PC-9 (cell line): ENCODE results near the gene FNDC3B.
"Not testable (repeated sequence)": the region's sequence is repeated elsewhere in the genome, so short reads cannot be mapped to it uniquely, and the experiment has no call there.

ENCODE experiments used
- EZH2 ChIP-seq: fragments of 200-600 bp; sonication (generic); IDR thresholded peaks from 2 replicates; pipeline ENCODE4 v1.8.0; 2017; ENCODE audit warnings: antibody characterized with exemption, low read depth
- TF ChIP-seq, protein P1 (sequence below): fragments of 200-600 bp; sonication (generic); conservative IDR thresholded peaks from 2 replicates; pipeline ENCODE4 v1.6.1; 2017; ENCODE audit warnings: mixed run types, antibody characterized with exemption, mild to moderate bottlenecking, moderate library complexity

DNA sequence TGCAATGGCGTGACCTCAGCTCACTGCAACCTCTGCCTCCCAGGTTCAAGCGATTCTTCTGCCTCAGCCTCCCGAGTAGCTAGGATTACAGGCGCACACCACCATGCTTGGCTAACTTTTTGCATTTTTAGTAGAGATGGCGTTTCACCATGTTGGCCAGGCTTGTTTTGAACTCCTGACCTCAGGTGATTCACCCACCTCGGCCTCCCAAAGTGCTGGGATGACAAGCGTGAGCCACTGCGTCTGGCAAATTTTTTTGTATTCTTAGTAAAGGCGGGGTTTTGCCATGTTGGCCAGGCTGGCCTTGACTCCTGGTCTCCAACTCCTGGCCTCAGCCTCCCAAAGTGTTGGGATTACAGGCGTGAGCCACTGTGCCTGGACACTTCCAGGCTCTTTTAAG, 215.9 kb downstream of the FNDC3B start:
- TF ChIP-seq, protein P1, sequence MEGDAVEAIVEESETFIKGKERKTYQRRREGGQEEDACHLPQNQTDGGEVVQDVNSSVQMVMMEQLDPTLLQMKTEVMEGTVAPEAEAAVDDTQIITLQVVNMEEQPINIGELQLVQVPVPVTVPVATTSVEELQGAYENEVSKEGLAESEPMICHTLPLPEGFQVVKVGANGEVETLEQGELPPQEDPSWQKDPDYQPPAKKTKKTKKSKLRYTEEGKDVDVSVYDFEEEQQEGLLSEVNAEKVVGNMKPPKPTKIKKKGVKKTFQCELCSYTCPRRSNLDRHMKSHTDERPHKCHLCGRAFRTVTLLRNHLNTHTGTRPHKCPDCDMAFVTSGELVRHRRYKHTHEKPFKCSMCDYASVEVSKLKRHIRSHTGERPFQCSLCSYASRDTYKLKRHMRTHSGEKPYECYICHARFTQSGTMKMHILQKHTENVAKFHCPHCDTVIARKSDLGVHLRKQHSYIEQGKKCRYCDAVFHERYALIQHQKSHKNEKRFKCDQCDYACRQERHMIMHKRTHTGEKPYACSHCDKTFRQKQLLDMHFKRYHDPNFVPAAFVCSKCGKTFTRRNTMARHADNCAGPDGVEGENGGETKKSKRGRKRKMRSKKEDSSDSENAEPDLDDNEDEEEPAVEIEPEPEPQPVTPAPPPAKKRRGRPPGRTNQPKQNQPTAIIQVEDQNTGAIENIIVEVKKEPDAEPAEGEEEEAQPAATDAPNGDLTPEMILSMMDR: not testable (repeated sequence)
- TF ChIP-seq EZH2: not testable (repeated sequence)
